Left lung (tissue), 10 donors: ENCODE measurements around the gene POU3F4. TPM values are rescaled to one million over a fixed set of nuclear protein-coding genes. Genes with fewer than 3 reads are reported as not detected.

Experiments used
- ATAC-seq: fragments of 200-7000 bp; cut with Tn5 transposase; one replicate; pipeline ENCODE4 v1.9.1; 2020; ENCODE audit warnings: moderate library complexity
- DNase-seq, 4 donors: peaks; one replicate each; pipeline ENCODE4 v3.0.0-alpha.2; 2013 to 2020
- H3K27ac ChIP-seq, 2 donors: fragments of 200-600 bp; sonication (generic) in 1 of 2; one replicate each; pipeline versions ENCODE4 v1.5.0 to v1.8.0; 2020 to 2021
- H3K27me3 ChIP-seq, 2 donors: fragments of 200-600 bp; sonication (generic) in 1 of 2; one replicate each; pipeline versions ENCODE4 v1.5.0 to v1.8.0; 2020 to 2021
- H3K36me3 ChIP-seq, 2 donors: fragments of 200-600 bp; sonication (generic) in 1 of 2; one replicate each; pipeline versions ENCODE4 v1.5.0 to v1.8.0; 2020 to 2021
- H3K4me1 ChIP-seq, 2 donors: fragments of 200-600 bp; one replicate each; pipeline ENCODE4 v1.8.0; 2021
- H3K4me3 ChIP-seq, 2 donors: fragments of 200-600 bp; sonication (generic) in 1 of 2; one replicate each; pipeline versions ENCODE4 v1.5.0 to v1.8.0; 2020 to 2021; ENCODE audit warnings: mild to moderate bottlenecking in 1 of 2
- H3K9me3 ChIP-seq, 2 donors: fragments of 200-600 bp; sonication (generic) in 1 of 2; one replicate each; pipeline versions ENCODE4 v1.5.0 to v1.8.0; 2020 to 2021
- CTCF ChIP-seq, 2 donors: fragments of 200-600 bp; sonication (generic) in 1 of 2; IDR thresholded peaks; one replicate each; pipeline versions ENCODE4 v1.5.0 to v1.8.0; 2021; ENCODE audit warnings: antibody characterized with exemption in 2 of 2
- intact Hi-C, 2 donors: fragments of 100-400 bp; cut with DNase I; formaldehyde crosslinking; loops; one replicate each; pipeline versions ENCODE4 v1.11.2 to v1.14.2; 2022
- polyA plus RNA-seq, 6 donors: library from polyadenylated mRNA; unstranded; fragments of 120-200 nt; gene quantifications; one replicate each; pipeline ENCODE4 v1.2.1, GENCODE V29; 2013; ENCODE audit not compliant: insufficient read length in 6 of 6
- total RNA-seq, 2 donors: library from RNA; stranded (reverse); fragmentation: NEBNext Ultra II Directional; extraction: Animal tissue kit (Norgen Biotek cat#: 25700); gene quantifications; one replicate each; pipeline ENCODE4 v1.2.1, GENCODE V29; 2021
- donor health status: DM: no; HTN: yes; CAD: no.
- donor health status: DM: no; HTN: no; CAD: no.

The POU3F4 gene
- total and polyA plus RNA-seq, 8 donors = 0.06 TPM; not detected in 6

- Histone ChIP-seq H3K4me3 (no peak overlapping the region), H3K36me3 (no peaks in the 10 kb centered on the region), H3K27ac (no peak overlapping the region), H3K27me3 (peaks cover 45 to 65% of the 10 kb centered on the region in 2 donors), H3K9me3 (no peaks in the 10 kb centered on the region), H3K4me1 (no peaks in the 10 kb centered on the region)
- DNase-seq = no peak
- intact Hi-C loops = no loop called here
- ATAC-seq = no peak
- TF ChIP-seq CTCF (IDR thresholded peaks at IDR 0.05) = no peak
Measured at GRCh38 chrX:83511208-83511607, 3.1 kb downstream of the POU3F4 start.

GRCh38 chrX:83512111-83512510 is 4.0 kb downstream of the POU3F4 start:
- no peak for ATAC-seq
- no peak for TF ChIP-seq CTCF (IDR thresholded peaks at IDR 0.05)
- Histone ChIP-seq H3K27me3 (peaks cover 41 to 56% of the 10 kb centered on the region in 2 donors), H3K27ac (no peak overlapping the region), H3K36me3 (no peaks in the 10 kb centered on the region), H3K4me3 (no peak overlapping the region), H3K9me3 (no peaks in the 10 kb centered on the region), H3K4me1 (no peaks in the 10 kb centered on the region)
- no peak for DNase-seq
- intact Hi-C loops = no loop called here

GRCh38 chrX:83516597-83516996 is 8.5 kb downstream of the POU3F4 start:
- H3K4me3 ChIP-seq = no peak overlapping the region
- H3K27me3 ChIP-seq = peaks cover 4 to 11% of the 10 kb centered on the region in 2 donors
- TF ChIP-seq CTCF (IDR thresholded peaks at IDR 0.05) = no peak
- ATAC-seq = no peak
- no peak for DNase-seq
- H3K27ac ChIP-seq = no peak overlapping the region
- H3K36me3 ChIP-seq = no peaks in the 10 kb centered on the region
- H3K4me1 ChIP-seq = no peaks in the 10 kb centered on the region
- intact Hi-C loops = no loop called here
- no peaks in the 10 kb centered on the region for H3K9me3 ChIP-seq

- TF ChIP-seq CTCF (IDR thresholded peaks at IDR 0.05) = no peak
- DNase-seq (no peak), ATAC-seq (no peak)
- no peaks in the 10 kb centered on the region for H3K9me3 ChIP-seq
- no peaks in the 10 kb centered on the region for H3K36me3 ChIP-seq
- no peaks in the 10 kb centered on the region for H3K27me3 ChIP-seq
- intact Hi-C loops = no loop called here
- H3K4me3 ChIP-seq = no peak overlapping the region
- no peak overlapping the region for H3K27ac ChIP-seq
- no peaks in the 10 kb centered on the region for H3K4me1 ChIP-seq
Measured at GRCh38 chrX:83521905-83522304, 13.8 kb downstream of the POU3F4 start.

GRCh38 chrX:83529950-83530349 is 21.9 kb downstream of the POU3F4 start:
- H3K4me1 ChIP-seq = no peaks in the 10 kb centered on the region
- H3K27me3 ChIP-seq = peaks cover 0 to 5% of the 10 kb centered on the region in 2 donors
- DNase-seq (no peak), ATAC-seq (no peak)
- TF ChIP-seq CTCF (IDR thresholded peaks at IDR 0.05) = no peak
- no peaks in the 10 kb centered on the region for H3K9me3 ChIP-seq
- no peak overlapping the region for H3K4me3 ChIP-seq
- no peak overlapping the region for H3K27ac ChIP-seq
- no peaks in the 10 kb centered on the region for H3K36me3 ChIP-seq
- intact Hi-C loops = no loop called here
